KMS-11 (cell line): Measurements from ENCODE around the gene HOXA13.

Experiments used
- H2AFZ ChIP-seq: fragments of 200-600 bp; sonication (generic); 2 replicates; pipeline ENCODE4 v1.6.1; 2016; ENCODE audit warnings: antibody characterized with exemption, mixed run types, low read depth
- H3K27ac ChIP-seq: fragments of 200-600 bp; sonication (generic); 2 replicates; pipeline ENCODE4 v1.6.1; 2016; ENCODE audit warnings: mild to moderate bottlenecking, mixed run types
- H3K27me3 ChIP-seq: fragments of 200-600 bp; sonication (generic); 2 replicates; pipeline ENCODE4 v1.6.1; 2017; ENCODE audit warnings: mild to moderate bottlenecking, low read depth, mixed run types, moderate library complexity; ENCODE audit not compliant: insufficient read depth
- H3K36me3 ChIP-seq: fragments of 200-600 bp; sonication (generic); 2 replicates; pipeline ENCODE4 v1.6.1; 2017; ENCODE audit warnings: mild to moderate bottlenecking, mixed run types; ENCODE audit not compliant: insufficient read depth
- H3K4me1 ChIP-seq: fragments of 200-600 bp; sonication (generic); 2 replicates; pipeline ENCODE4 v1.6.1; 2016; ENCODE audit warnings: mild to moderate bottlenecking, low read depth, mixed run types; ENCODE audit not compliant: poor library complexity, severe bottlenecking
- H3K4me2 ChIP-seq: fragments of 200-600 bp; sonication (generic); 2 replicates; pipeline ENCODE4 v1.7.0; 2016; ENCODE audit warnings: mild to moderate bottlenecking, mixed run types
- H3K4me3 ChIP-seq: fragments of 200-600 bp; sonication (generic); IDR thresholded peaks from 2 replicates; pipeline ENCODE4 v1.6.1; 2017; ENCODE audit warnings: low read depth, low read length, mixed read lengths; ENCODE audit not compliant: insufficient read depth
- H3K79me2 ChIP-seq: fragments of 200-600 bp; sonication (generic); 2 replicates; pipeline ENCODE4 v1.6.1; 2016; ENCODE audit warnings: low read depth, mixed run types; ENCODE audit not compliant: insufficient read depth
- H3K9ac ChIP-seq: fragments of 200-600 bp; sonication (generic); 2 replicates; pipeline ENCODE4 v1.6.1; 2016; ENCODE audit warnings: mild to moderate bottlenecking, mixed run types
- H4K20me1 ChIP-seq: fragments of 200-600 bp; sonication (generic); 2 replicates; pipeline ENCODE4 v1.6.1; 2016; ENCODE audit warnings: mild to moderate bottlenecking, mixed run types; ENCODE audit not compliant: insufficient read depth
- CTCF ChIP-seq: fragments of 200-600 bp; sonication (generic); conservative IDR thresholded peaks from 2 replicates; pipeline ENCODE4 v1.6.1; 2017; ENCODE audit warnings: low read depth, mild to moderate bottlenecking, antibody characterized with exemption, low read length, moderate library complexity, mixed read lengths

Gene HOXA13

GRCh38 chr7:27201580-27202017 lies 1.7 kb upstream of the HOXA13 start:
- H3K4me3 ChIP-seq, result no peak overlapping the region
- H3K4me2 ChIP-seq, result no peak overlapping the region
- no peak overlapping the region for H2AFZ ChIP-seq
- H3K4me1 ChIP-seq, result no peaks in the 10 kb centered on the region
- no peak overlapping the region for H3K9ac ChIP-seq
- no peak overlapping the region for H3K27ac ChIP-seq
- no peak for TF ChIP-seq CTCF
- H3K36me3 ChIP-seq, result no peaks in the 10 kb centered on the region
- no peaks in the 10 kb centered on the region for H4K20me1 ChIP-seq
- H3K79me2 ChIP-seq, result no peaks in the 10 kb centered on the region
- no peaks in the 10 kb centered on the region for H3K27me3 ChIP-seq

GRCh38 chr7:27200761-27201579 lies 1.1 kb upstream of the HOXA13 start:
- Histone ChIP-seq H3K9ac (no peak overlapping the region), H3K79me2 (no peaks in the 10 kb centered on the region), H3K4me3 (no peak overlapping the region), H3K27ac (no peak overlapping the region), H3K36me3 (no peaks in the 10 kb centered on the region), H3K4me2 (peak overlapping the region; percentile 44; the same call in 1 of the 2 replicates), H3K4me1 (peaks cover 3% of the 10 kb centered on the region), H3K27me3 (no peaks in the 10 kb centered on the region), H2AFZ (no peak overlapping the region; the same call in 1 of the 2 replicates), H4K20me1 (no peaks in the 10 kb centered on the region)
- no peak for TF ChIP-seq CTCF

GRCh38 chr7:27198871-27199801 lies 755 bp downstream of the HOXA13 start:
- Histone ChIP-seq H3K4me3 (no peak overlapping the region), H3K27me3 (no peaks in the 10 kb centered on the region), H3K27ac (no peak overlapping the region), H2AFZ (no peak overlapping the region), H4K20me1 (no peaks in the 10 kb centered on the region), H3K4me2 (no peak overlapping the region), H3K4me1 (peaks cover 3% of the 10 kb centered on the region), H3K9ac (no peak overlapping the region), H3K36me3 (no peaks in the 10 kb centered on the region), H3K79me2 (no peaks in the 10 kb centered on the region)
- TF ChIP-seq CTCF, result no peak

GRCh38 chr7:27198138-27198841 lies 1.6 kb downstream of the HOXA13 start:
- Histone ChIP-seq H3K9ac (no peak overlapping the region), H3K79me2 (no peaks in the 10 kb centered on the region), H3K4me1 (peaks cover 3% of the 10 kb centered on the region), H2AFZ (no peak overlapping the region), H3K4me2 (no peak overlapping the region), H3K4me3 (no peak overlapping the region), H3K36me3 (no peaks in the 10 kb centered on the region), H4K20me1 (no peaks in the 10 kb centered on the region), H3K27ac (no peak overlapping the region), H3K27me3 (no peaks in the 10 kb centered on the region)
- TF ChIP-seq CTCF, result no peak
